Activated CD8-positive, alpha-beta memory T cell treated with anti-CD3 and anti-CD28 coated beads, Interleukin-2, amount 10 ng/mL, durations not matched to agents 7 days and 5 days (primary cell): Measurements from ENCODE around the gene OR6C1. TPM values are rescaled to one million over a fixed set of nuclear protein-coding genes. Genes with fewer than 3 reads are reported as not detected.
"Not testable (repeated sequence)": the region's sequence is repeated elsewhere in the genome, so short reads cannot be mapped to it uniquely, and the experiment has no call there.

Experiments used
- ATAC-seq: fragments of 150-1000 bp; cut with Tn5 transposase; one replicate; pipeline ENCODE4 v1.10.0; 2021; ENCODE audit warnings: moderate library complexity
- CTCF ChIA-PET: fragments of 350-600 bp; sonication (Branson Sonifier 250); formaldehyde crosslinking; loops from one replicate; lab custom pipeline; 2021; ENCODE audit warnings: antibody characterized with exemption; lab: Charles Lee
- DNase-seq: peaks from one replicate; pipeline ENCODE4 v3.0.0-alpha.2; 2020
- H3K27ac Mint-ChIP-seq: one replicate; pipeline ENCODE4 v1.8.0; 2021; ENCODE audit warnings: mild to moderate bottlenecking, mixed read lengths
- H3K27me3 Mint-ChIP-seq: one replicate; pipeline ENCODE4 v1.8.0; 2021; ENCODE audit warnings: mixed read lengths
- H3K36me3 Mint-ChIP-seq: one replicate; pipeline ENCODE4 v1.8.0; 2021; ENCODE audit warnings: mild to moderate bottlenecking, mixed read lengths
- H3K4me1 Mint-ChIP-seq: one replicate; pipeline ENCODE4 v1.8.0; 2021; ENCODE audit warnings: mixed read lengths
- H3K4me3 Mint-ChIP-seq: one replicate; pipeline ENCODE4 v1.8.0; 2021; ENCODE audit warnings: mild to moderate bottlenecking, moderate library complexity, mixed read lengths
- H3K9me3 Mint-ChIP-seq: one replicate; pipeline ENCODE4 v1.8.0; 2022; ENCODE audit warnings: low read depth, mixed read lengths
- total RNA-seq, 2 experiments: library from RNA; stranded (reverse); gene quantifications; one replicate each; pipeline ENCODE4 v1.2.3, GENCODE V29; 2021

The OR6C1 gene
- not detected for total RNA-seq

- H3K36me3 Mint-ChIP-seq, result no peaks in the 10 kb centered on the region
Observed at GRCh38 chr12:55314043-55314442, at the start of gene OR6C1. TSS of gene OR6C1 (plus strand) at chr12:55314343. CDS start at chr12:55320600, 6,257 bp downstream.

GRCh38 chr12:55280991-55281390 is 33.2 kb upstream of the OR6C1 start:
- Mint-ChIP-seq H3K4me1 (no peaks in the 10 kb centered on the region), H3K27me3 (peaks cover 15% of the 10 kb centered on the region), H3K27ac (no peak overlapping the region), H3K36me3 (no peaks in the 10 kb centered on the region), H3K9me3 (no peaks in the 10 kb centered on the region), H3K4me3 (no peak overlapping the region)
- DNase-seq (no peak), ATAC-seq (no peak)
- CTCF ChIA-PET, result no interaction called here

More at GRCh38 chr12:55314043-55314442, at the start of gene OR6C1:
- no peak within 1 kb of the TSS for H3K27ac Mint-ChIP-seq
- CTCF ChIA-PET, result no interaction called here
- no peak for ATAC-seq
- H3K9me3 Mint-ChIP-seq, result no peaks in the 10 kb centered on the region
- DNase-seq, result no peak
- H3K4me1 Mint-ChIP-seq, result no peaks in the 10 kb centered on the region
- no peak within 1 kb of the TSS for H3K4me3 Mint-ChIP-seq
- H3K27me3 Mint-ChIP-seq, result peaks cover 11% of the 10 kb centered on the region

- H3K9me3 Mint-ChIP-seq, result no peaks in the 10 kb centered on the region
- DNase-seq (no peak), ATAC-seq (no peak)
- H3K4me3 Mint-ChIP-seq, result no peak overlapping the region
- H3K27ac Mint-ChIP-seq, result no peak overlapping the region
- no peaks in the 10 kb centered on the region for H3K4me1 Mint-ChIP-seq
- CTCF ChIA-PET, result no interaction called here
- no peaks in the 10 kb centered on the region for H3K36me3 Mint-ChIP-seq
- H3K27me3 Mint-ChIP-seq, result peaks cover 8% of the 10 kb centered on the region
Observed at GRCh38 chr12:55289999-55290398, 24.1 kb upstream of the OR6C1 start.

- Mint-ChIP-seq H3K9me3 (no peaks in the 10 kb centered on the region), H3K27ac (no peak within 1 kb of the TSS), H3K4me3 (no peak within 1 kb of the TSS), H3K36me3 (no peaks in the 10 kb centered on the region), H3K4me1 (no peaks in the 10 kb centered on the region), H3K27me3 (peaks cover 8% of the 10 kb centered on the region)
- CTCF ChIA-PET, result no interaction called here
- ATAC-seq (no peak), DNase-seq (no peak)
Observed at GRCh38 chr12:55296469-55296868, 17.7 kb upstream of the OR6C1 start, which contains the start of gene OR6C6. TSS of gene OR6C6 (minus strand) at chr12:55296569. CDS start at chr12:55295232, 1,337 bp downstream.

DNA sequence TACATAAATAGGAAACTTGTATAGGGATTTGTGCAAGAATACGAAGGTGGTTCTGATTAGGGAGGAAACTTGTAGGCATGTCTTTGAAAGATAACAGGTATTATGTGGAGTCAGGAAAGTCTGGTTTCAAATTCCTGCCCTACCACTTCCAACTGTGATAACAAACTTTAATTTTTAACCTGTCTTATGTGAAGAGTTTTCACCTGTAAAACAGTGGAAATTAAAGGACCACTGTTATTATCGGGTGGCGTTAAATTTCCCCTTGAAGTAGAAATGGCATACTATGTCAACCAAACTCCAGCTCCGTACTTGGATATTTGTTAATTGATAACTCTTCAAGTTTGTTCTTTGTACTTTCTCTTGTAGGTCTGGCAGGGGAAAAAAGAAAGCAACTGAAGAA is 6.1 kb downstream of the OR6C1 start:
- DNase-seq, result no peak
- H3K27ac Mint-ChIP-seq, result no peak overlapping the region
- H3K9me3 Mint-ChIP-seq, result no peaks in the 10 kb centered on the region
- H3K4me1 Mint-ChIP-seq, result no peaks in the 10 kb centered on the region
- CTCF ChIA-PET, result no interaction called here
- H3K36me3 Mint-ChIP-seq, result no peaks in the 10 kb centered on the region
- peaks cover 8% of the 10 kb centered on the region for H3K27me3 Mint-ChIP-seq
- H3K4me3 Mint-ChIP-seq, result no peak overlapping the region
- ATAC-seq, result no peak

GRCh38 chr12:55325801-55326200 is 11.7 kb downstream of the OR6C1 start:
- H3K36me3 Mint-ChIP-seq, H3K27ac Mint-ChIP-seq, DNase-seq, H3K4me3 Mint-ChIP-seq, H3K9me3 Mint-ChIP-seq, ATAC-seq, CTCF ChIA-PET, H3K4me1 Mint-ChIP-seq, H3K27me3 Mint-ChIP-seq: not testable (repeated sequence)

- DNase-seq (no peak), ATAC-seq (no peak)
- H3K4me3 Mint-ChIP-seq, result no peak within 1 kb of the TSS
- no peaks in the 10 kb centered on the region for H3K36me3 Mint-ChIP-seq
- H3K27me3 Mint-ChIP-seq, result peaks cover 14% of the 10 kb centered on the region
- no peaks in the 10 kb centered on the region for H3K9me3 Mint-ChIP-seq
- no peak within 1 kb of the TSS for H3K27ac Mint-ChIP-seq
- CTCF ChIA-PET, result no interaction called here
- no peaks in the 10 kb centered on the region for H3K4me1 Mint-ChIP-seq
Observed at GRCh38 chr12:55330446-55330845, 16.3 kb downstream of the OR6C1 start, which contains the start of gene OR6C3. TSS of gene OR6C3 (plus strand) at chr12:55330746. CDS start at chr12:55331701, 955 bp downstream.

DNA sequence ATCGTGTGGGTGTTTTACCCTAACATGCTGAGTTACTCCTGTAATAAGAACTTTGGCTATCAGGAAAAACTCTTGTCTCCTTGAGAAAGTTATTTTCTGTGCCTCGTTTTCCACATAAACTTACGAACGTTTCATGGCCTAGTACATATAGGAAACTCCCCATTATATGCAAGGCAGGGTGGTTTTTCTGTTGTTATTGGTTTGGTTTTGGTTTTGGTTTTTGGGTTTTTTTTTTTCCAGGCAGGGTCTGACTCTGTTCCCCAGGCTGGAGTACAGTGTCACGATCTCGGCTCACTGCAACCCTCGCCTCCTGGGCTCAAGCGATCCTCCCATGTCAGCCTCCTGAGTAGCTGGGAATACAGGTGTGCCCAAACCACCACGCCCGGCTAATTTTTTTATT is 21.9 kb downstream of the OR6C1 start:
- H3K4me3 Mint-ChIP-seq, result no peak overlapping the region
- H3K27ac Mint-ChIP-seq, result no peak overlapping the region
- H3K9me3 Mint-ChIP-seq, result no peaks in the 10 kb centered on the region
- H3K27me3 Mint-ChIP-seq, result peaks cover 19% of the 10 kb centered on the region
- no peak for ATAC-seq
- DNase-seq, result no peak
- no peaks in the 10 kb centered on the region for H3K36me3 Mint-ChIP-seq
- CTCF ChIA-PET, result no interaction called here
- H3K4me1 Mint-ChIP-seq, result no peaks in the 10 kb centered on the region

DNA sequence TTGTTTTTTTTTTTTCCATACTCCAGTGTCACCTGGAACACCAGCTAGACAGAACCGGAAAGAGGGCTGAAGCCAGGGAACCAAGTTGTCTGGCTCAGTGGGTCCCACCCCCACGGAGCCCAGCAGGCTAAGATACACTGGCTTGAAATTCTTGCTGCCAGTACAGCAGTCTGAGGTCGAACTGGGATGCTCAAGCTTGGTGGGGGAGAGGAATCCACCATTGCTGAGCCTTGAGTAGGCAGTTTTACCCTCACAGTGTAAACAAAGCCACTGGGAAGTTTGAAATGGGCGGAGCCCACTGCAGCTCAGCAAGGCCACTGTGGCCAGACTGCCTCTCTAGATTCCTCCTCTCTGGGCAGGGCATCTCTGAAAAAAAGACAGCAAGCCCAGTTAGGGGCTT is 41.2 kb downstream of the OR6C1 start:
- H3K36me3 Mint-ChIP-seq, DNase-seq, ATAC-seq, H3K27ac Mint-ChIP-seq, H3K4me3 Mint-ChIP-seq, H3K9me3 Mint-ChIP-seq, H3K4me1 Mint-ChIP-seq, CTCF ChIA-PET: not testable (repeated sequence)
- peaks cover 17% of the 10 kb centered on the region for H3K27me3 Mint-ChIP-seq

- CTCF ChIA-PET, result no interaction called here
Observed at GRCh38 chr12:55362675-55363074, 48.5 kb downstream of the OR6C1 start, which contains the start of gene OR6C75. TSS of gene OR6C75 (plus strand) at chr12:55362975. CDS start at chr12:55365111, 2,136 bp downstream.

DNA sequence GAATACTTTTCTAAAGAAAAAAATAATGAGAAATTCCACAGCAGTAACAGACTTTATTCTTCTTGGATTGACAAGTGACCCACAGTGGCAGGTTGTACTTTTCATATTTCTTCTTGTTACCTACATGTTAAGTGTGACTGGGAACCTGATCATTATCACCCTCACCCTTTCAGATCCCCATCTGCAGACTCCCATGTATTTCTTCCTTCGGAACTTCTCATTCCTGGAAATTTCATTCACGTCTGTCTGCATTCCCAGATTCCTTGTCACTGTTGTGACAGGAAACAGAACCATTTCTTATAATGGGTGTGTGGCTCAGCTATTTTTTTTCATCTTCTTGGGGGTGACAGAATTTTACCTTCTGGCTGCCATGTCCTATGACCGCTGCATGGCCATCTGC is 50.9 kb downstream of the OR6C1 start:
- no peaks in the 10 kb centered on the region for H3K36me3 Mint-ChIP-seq
- no peak for ATAC-seq
- H3K27me3 Mint-ChIP-seq, result peaks cover 7% of the 10 kb centered on the region
- DNase-seq, result no peak
- no peak overlapping the region for H3K4me3 Mint-ChIP-seq
- H3K4me1 Mint-ChIP-seq, result no peaks in the 10 kb centered on the region
- CTCF ChIA-PET, result no interaction called here
- no peak overlapping the region for H3K27ac Mint-ChIP-seq
- no peaks in the 10 kb centered on the region for H3K9me3 Mint-ChIP-seq

More at GRCh38 chr12:55362675-55363074, 48.5 kb downstream of the OR6C1 start, which contains the start of gene OR6C75:
- H3K27me3 Mint-ChIP-seq, result peaks cover 12% of the 10 kb centered on the region
- ATAC-seq (no peak), DNase-seq (no peak)
- no peaks in the 10 kb centered on the region for H3K36me3 Mint-ChIP-seq
- no peak within 1 kb of the TSS for H3K27ac Mint-ChIP-seq
- H3K4me1 Mint-ChIP-seq, result no peaks in the 10 kb centered on the region
- H3K9me3 Mint-ChIP-seq, result no peaks in the 10 kb centered on the region
- no peak within 1 kb of the TSS for H3K4me3 Mint-ChIP-seq

Other genes starting within 250 kb of the OR6C1 start
- not detected for gene OR9K2, start 187.9 kb upstream of the OR6C1 start, total RNA-seq
- not detected for gene OR10A7, start 93.3 kb upstream of the OR6C1 start, total RNA-seq
- not detected for gene OR6C74, start 69.7 kb upstream of the OR6C1 start, total RNA-seq
- not detected for gene OR6C6, start 17.8 kb upstream of the OR6C1 start, total RNA-seq
- gene OR6C3, start 16.4 kb downstream of the OR6C1 start, total RNA-seq, result not detected
- gene OR6C75, start 48.6 kb downstream of the OR6C1 start, total RNA-seq, result not detected
- gene OR6C65, start 86.2 kb downstream of the OR6C1 start, total RNA-seq, result not detected
- not detected for gene OR6C76, start 111.9 kb downstream of the OR6C1 start, total RNA-seq
- not detected for gene OR6C2, start 129.7 kb downstream of the OR6C1 start, total RNA-seq
- not detected for gene OR6C70, start 155.8 kb downstream of the OR6C1 start, total RNA-seq
- not detected for gene OR6C68, start 178.0 kb downstream of the OR6C1 start, total RNA-seq
- not detected for gene OR6C4, start 235.3 kb downstream of the OR6C1 start, total RNA-seq